WTC11 (cell line): ENCODE results near the gene FOXO1. TPM values are rescaled to one million over a fixed set of nuclear protein-coding genes. Genes with fewer than 3 reads are reported as not detected.

Experiments
- ATAC-seq: fragments of 200-7000 bp; cut with Tn5 transposase; 2 replicates; pipeline ENCODE4 v1.10.0; 2021; ENCODE audit warnings: mild to moderate bottlenecking, moderate library complexity
- CTCF ChIA-PET: fragments of 300-600 bp; sonication (Branson Sonifier 250); formaldehyde crosslinking; loops from one replicate; lab custom pipeline; 2021; ENCODE audit warnings: antibody characterized with exemption; lab: Charles Lee
- POLR2A ChIA-PET: fragments of 350-600 bp; sonication (Branson Sonifier 250); formaldehyde crosslinking; loops from one replicate; lab custom pipeline; 2021; ENCODE audit warnings: antibody characterized with exemption; lab: Charles Lee
- DNase-seq: peaks from one replicate; pipeline ENCODE4 v3.0.0; 2021; ENCODE audit warnings: low spot score
- H3K27ac Mint-ChIP-seq: 2 replicates; pipeline ENCODE4 v1.8.0; 2021; ENCODE audit warnings: mixed read lengths
- H3K27me3 Mint-ChIP-seq: 2 replicates; pipeline ENCODE4 v1.8.0; 2021; ENCODE audit warnings: low read depth, mild to moderate bottlenecking, moderate library complexity, mixed read lengths
- H3K36me3 Mint-ChIP-seq: 2 replicates; pipeline ENCODE4 v1.8.0; 2021; ENCODE audit warnings: mixed read lengths
- H3K4me1 Mint-ChIP-seq: 2 replicates; pipeline ENCODE4 v1.8.0; 2022; ENCODE audit warnings: mixed read lengths
- H3K4me3 Mint-ChIP-seq: 2 replicates; pipeline ENCODE4 v1.8.0; 2021; ENCODE audit warnings: mild to moderate bottlenecking, moderate library complexity, mixed read lengths
- H3K9me3 Mint-ChIP-seq: 2 replicates; pipeline ENCODE4 v1.8.0; 2021; ENCODE audit warnings: mixed read lengths
- ATF1 ChIP-seq: sonication (generic); formaldehyde crosslinking; IDR thresholded peaks from 2 replicates; pipeline ENCODE4 v1.8.1; 2023; ENCODE audit warnings: mild to moderate bottlenecking, moderate library complexity, missing genetic modification reagents
- CREM ChIP-seq: sonication (generic); formaldehyde crosslinking; IDR thresholded peaks from 2 replicates; pipeline ENCODE4 v1.8.1; 2022; ENCODE audit warnings: mild to moderate bottlenecking, missing genetic modification reagents, moderate library complexity
- FOXK1 ChIP-seq: sonication (generic); formaldehyde crosslinking; IDR thresholded peaks from 2 replicates; pipeline ENCODE4 v1.8.0; 2022; ENCODE audit warnings: mild to moderate bottlenecking, moderate library complexity, missing genetic modification reagents
- FOXP1 ChIP-seq: sonication (generic); formaldehyde crosslinking; IDR thresholded peaks from 2 replicates; pipeline ENCODE4 v1.8.0; 2022; ENCODE audit warnings: missing genetic modification reagents, mild to moderate bottlenecking, moderate library complexity, borderline replicate concordance
- HMGXB4 ChIP-seq: sonication (generic); formaldehyde crosslinking; IDR thresholded peaks from 2 replicates; pipeline ENCODE4 v1.8.1; 2023; ENCODE audit warnings: mild to moderate bottlenecking, moderate library complexity, missing genetic modification reagents
- IRF2 ChIP-seq: sonication (generic); formaldehyde crosslinking; IDR thresholded peaks from 2 replicates; pipeline ENCODE4 v1.8.0; 2022; ENCODE audit warnings: low read depth, missing genetic modification reagents, borderline replicate concordance
- KAT7 ChIP-seq: sonication (generic); formaldehyde crosslinking; IDR thresholded peaks from 2 replicates; pipeline ENCODE4 v1.8.1; 2023; ENCODE audit warnings: missing genetic modification reagents, mild to moderate bottlenecking, borderline replicate concordance
- NR1H2 ChIP-seq: sonication (generic); formaldehyde crosslinking; IDR thresholded peaks from 2 replicates; pipeline ENCODE4 v1.9.0; 2021; ENCODE audit warnings: mild to moderate bottlenecking, moderate library complexity, missing genetic modification reagents
- NR3C1 ChIP-seq: sonication (generic); formaldehyde crosslinking; conservative IDR thresholded peaks from 2 replicates; pipeline ENCODE4 v1.8.1; 2023; ENCODE audit warnings: low read depth, mild to moderate bottlenecking, missing genetic modification reagents
- RORB ChIP-seq: fragments of 250-450 bp; sonication (Bioruptor Pico); IDR thresholded peaks from 2 replicates; pipeline ENCODE4 v1.9.0; 2021; ENCODE audit warnings: mild to moderate bottlenecking
- SMAD3 ChIP-seq: sonication (generic); formaldehyde crosslinking; IDR thresholded peaks from 2 replicates; pipeline ENCODE4 v1.8.0; 2022; ENCODE audit warnings: missing genetic modification reagents, mild to moderate bottlenecking, borderline replicate concordance
- SP1 ChIP-seq: sonication (generic); formaldehyde crosslinking; conservative IDR thresholded peaks from 2 replicates; pipeline ENCODE4 v1.8.1; 2022; ENCODE audit warnings: missing genetic modification reagents
- TEAD4 ChIP-seq: sonication (generic); formaldehyde crosslinking; IDR thresholded peaks from 2 replicates; pipeline ENCODE4 v1.8.0; 2022; ENCODE audit warnings: mild to moderate bottlenecking, missing genetic modification reagents
- ZNF232 ChIP-seq: sonication (generic); formaldehyde crosslinking; IDR thresholded peaks from 2 replicates; pipeline ENCODE4 v1.8.0; 2022; ENCODE audit warnings: mild to moderate bottlenecking, missing genetic modification reagents
- ZNF671 ChIP-seq: fragments of 250-450 bp; sonication (Bioruptor Pico); IDR thresholded peaks from 2 replicates; pipeline ENCODE4 v1.8.0; 2021; ENCODE audit warnings: mild to moderate bottlenecking
- total RNA-seq: library from RNA; stranded (reverse); gene quantifications from 3 replicates; pipeline ENCODE4 v1.2.3, GENCODE V29; 2021
- TF ChIP-seq, protein P1 (sequence below): sonication (generic); formaldehyde crosslinking; IDR thresholded peaks from 2 replicates; pipeline ENCODE4 v1.8.0; 2022; ENCODE audit warnings: mild to moderate bottlenecking, missing genetic modification reagents

FOXO1 gene
- total RNA-seq, 1 experiment from 2014 or later, result 37.9 TPM

DNA sequence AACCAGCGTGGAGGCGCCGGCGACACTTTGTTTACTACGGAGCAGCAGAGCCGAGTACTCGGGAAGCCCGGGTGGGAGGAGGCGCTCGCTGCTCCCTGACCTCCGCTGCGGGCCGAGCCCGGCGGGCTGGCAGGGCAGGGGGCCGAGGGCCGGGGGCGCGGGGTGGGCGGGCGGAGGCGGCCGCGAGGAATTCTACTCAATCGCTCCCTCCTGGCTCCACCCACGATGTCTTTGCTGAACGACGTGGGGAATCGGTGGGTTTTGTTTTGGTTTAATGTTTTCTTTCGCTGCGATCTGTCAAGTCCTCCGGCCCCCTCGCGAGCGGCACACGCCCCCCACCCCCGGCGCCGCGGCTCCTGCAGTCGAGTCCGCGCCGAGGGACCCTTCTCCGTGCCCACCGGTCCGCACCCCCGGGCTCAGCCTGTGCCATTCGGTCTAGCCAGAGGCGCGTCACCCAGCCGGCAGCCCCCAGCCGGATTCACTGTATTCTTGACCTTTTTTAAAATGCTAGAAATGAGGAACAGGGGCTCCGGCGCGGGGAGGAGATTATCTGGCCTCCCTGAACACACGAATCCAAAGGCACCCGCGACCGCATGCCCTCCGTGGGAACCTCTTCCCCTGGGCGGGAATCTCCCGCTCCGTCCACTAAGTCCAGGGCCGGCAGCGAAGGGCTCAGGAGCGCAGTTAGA lies 636 bp upstream of the FOXO1 start:
- Mint-ChIP-seq H3K9me3 (no peaks in the 10 kb centered on the region), H3K27me3 (peaks cover 4% of the 10 kb centered on the region; the same call in 1 of the 2 replicates), H3K4me1 (peaks cover 62% of the 10 kb centered on the region), H3K27ac (peak overlapping the region; percentile 85), H3K4me3 (peak overlapping the region; percentile 89), H3K36me3 (no peaks in the 10 kb centered on the region)
- no peak for TF ChIP-seq ATF1 (CRISPR knock-in tag)
- no peak for TF ChIP-seq ZNF671 (CRISPR knock-in tag)
- 0 out of 2 replicates have a peak, but pooled peaks have one; percentile 28 for TF ChIP-seq SP1 (CRISPR knock-in tag)
- TF ChIP-seq, protein P1, sequence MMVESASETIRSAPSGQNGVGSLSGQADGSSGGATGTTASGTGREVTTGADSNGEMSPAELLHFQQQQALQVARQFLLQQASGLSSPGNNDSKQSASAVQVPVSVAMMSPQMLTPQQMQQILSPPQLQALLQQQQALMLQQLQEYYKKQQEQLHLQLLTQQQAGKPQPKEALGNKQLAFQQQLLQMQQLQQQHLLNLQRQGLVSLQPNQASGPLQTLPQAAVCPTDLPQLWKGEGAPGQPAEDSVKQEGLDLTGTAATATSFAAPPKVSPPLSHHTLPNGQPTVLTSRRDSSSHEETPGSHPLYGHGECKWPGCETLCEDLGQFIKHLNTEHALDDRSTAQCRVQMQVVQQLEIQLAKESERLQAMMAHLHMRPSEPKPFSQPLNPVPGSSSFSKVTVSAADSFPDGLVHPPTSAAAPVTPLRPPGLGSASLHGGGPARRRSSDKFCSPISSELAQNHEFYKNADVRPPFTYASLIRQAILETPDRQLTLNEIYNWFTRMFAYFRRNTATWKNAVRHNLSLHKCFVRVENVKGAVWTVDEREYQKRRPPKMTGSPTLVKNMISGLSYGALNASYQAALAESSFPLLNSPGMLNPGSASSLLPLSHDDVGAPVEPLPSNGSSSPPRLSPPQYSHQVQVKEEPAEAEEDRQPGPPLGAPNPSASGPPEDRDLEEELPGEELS (CRISPR knock-in tag), result no peak
- TF ChIP-seq SMAD3 (CRISPR knock-in tag), result no peak
- no peak for TF ChIP-seq NR3C1 (CRISPR knock-in tag)
- no peak for TF ChIP-seq FOXP1 (CRISPR knock-in tag)
- no peak for TF ChIP-seq TEAD4
- no peak for TF ChIP-seq NR1H2 (CRISPR knock-in tag)
- ATAC-seq (peak; percentile 38), DNase-seq (peak; percentile 59)
- CTCF ChIA-PET, result interaction anchor here (1.4 to 2.7 kb wide), 4 partner anchors 9 to 111 kb away, joined by 8 to 62 read pairs (median 10); no protein-coding TSS in a partner anchor
- POLR2A ChIA-PET, result no interaction called here

DNA sequence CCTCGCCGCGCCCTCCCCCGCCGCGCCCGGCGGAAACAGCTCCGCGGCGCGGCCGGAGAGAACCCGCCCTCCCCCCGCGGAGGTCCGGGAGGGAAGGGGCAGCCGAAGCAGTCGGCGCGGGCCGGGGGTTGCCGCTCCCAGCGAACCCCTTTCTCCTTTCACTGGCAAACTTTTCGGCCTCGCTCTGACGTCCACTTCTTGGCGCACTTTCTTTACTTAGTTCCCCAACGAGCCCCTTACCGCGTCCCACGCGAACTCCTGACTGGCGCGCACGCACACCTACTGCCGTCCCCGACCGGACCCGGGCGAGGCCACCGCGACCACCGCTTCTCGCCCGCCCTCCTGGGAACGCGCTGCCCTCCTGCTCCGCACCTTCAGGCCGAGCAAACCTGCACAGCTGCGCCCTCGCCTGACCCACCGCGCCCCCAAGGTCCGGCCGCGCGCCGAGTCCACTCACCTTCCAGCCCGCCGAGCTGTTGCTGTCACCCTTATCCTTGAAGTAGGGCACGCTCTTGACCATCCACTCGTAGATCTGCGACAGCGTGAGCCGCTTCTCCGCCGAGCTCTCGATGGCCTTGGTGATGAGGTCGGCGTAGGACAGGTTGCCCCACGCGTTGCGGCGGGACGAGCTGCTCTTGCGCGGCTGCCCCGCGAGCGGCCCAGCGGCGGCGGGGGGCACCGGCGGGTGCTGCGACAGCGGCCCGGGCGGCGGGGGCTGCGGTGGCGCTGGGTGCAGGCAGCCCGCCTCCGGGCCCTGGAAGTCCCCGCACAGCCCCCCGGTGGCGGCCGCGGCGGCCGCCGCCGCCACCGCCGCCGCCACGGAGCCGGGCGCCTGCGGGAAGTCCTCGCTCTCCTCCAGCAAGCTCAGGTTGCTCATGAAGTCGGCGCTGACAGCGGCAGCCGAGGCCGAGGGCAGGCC lies 1.1 kb downstream of the FOXO1 start:
- ATAC-seq (no peak), DNase-seq (peak; percentile 36)
- Mint-ChIP-seq H3K9me3 (no peaks in the 10 kb centered on the region), H3K36me3 (no peaks in the 10 kb centered on the region), H3K4me3 (peak overlapping the region; percentile 88), H3K27me3 (no peaks in the 10 kb centered on the region; the same call in 1 of the 2 replicates), H3K4me1 (peaks cover 58% of the 10 kb centered on the region), H3K27ac (no peak overlapping the region)
- POLR2A ChIA-PET, result interaction anchor here (1.1 kb wide), 1 partner anchor 13 kb away, joined by 3 read pairs; no protein-coding TSS in a partner anchor
- TF ChIP-seq FOXK1 (CRISPR knock-in tag) (0 out of 2 replicates have a peak, but pooled peaks have one; percentile 41), KAT7 (CRISPR knock-in tag) (peak; percentile 27; the same call in 1 of the 2 replicates), CREM (CRISPR knock-in tag) (0 out of 2 replicates have a peak, but pooled peaks have one; percentile 25), RORB (no peak), FOXP1 (CRISPR knock-in tag) (peak; percentile 54), HMGXB4 (CRISPR knock-in tag) (0 out of 2 replicates have a peak, but pooled peaks have one; percentile 47), IRF2 (CRISPR knock-in tag) (no peak), ZNF232 (CRISPR knock-in tag) (no peak)
- CTCF ChIA-PET, result interaction anchor here (1.4 kb wide), 1 partner anchor 19 kb away, joined by 5 read pairs; no protein-coding TSS in a partner anchor
